Stimulated activated CD4-positive, alpha-beta T cell treated with anti-CD3 and anti-CD28 coated beads, Interleukin-4, amount 100 ng/mL, for 48 hours (primary cell): ENCODE results near the gene PPID.
"Not testable (repeated sequence)": the region's sequence is repeated elsewhere in the genome, so short reads cannot be mapped to it uniquely, and the experiment has no call there.

Source experiments
- DNase-seq, 2 donors: peaks; one replicate each; pipeline ENCODE4 v3.0.0-alpha.2; 2020; ENCODE audit warnings: low read depth in 2 of 2

Gene PPID

GRCh38 chr4:158667651-158668198, 55.5 kb downstream of the PPID start:
- peak; percentile 10 to 17 for DNase-seq

GRCh38 chr4:158666892-158667291, 56.3 kb downstream of the PPID start:
- DNase-seq = no peak

- DNase-seq = no peak
Observed at GRCh38 chr4:158664806-158665205, 58.4 kb downstream of the PPID start.

- not testable (repeated sequence) for DNase-seq
Observed at GRCh38 chr4:158663707-158664625, 59.2 kb downstream of the PPID start.

- not testable (repeated sequence) for DNase-seq
Observed at GRCh38 chr4:158663255-158663654, 59.9 kb downstream of the PPID start.
